Natural killer cell (primary cell): Measurements from ENCODE around the gene CUEDC1. TPM values are rescaled to one million over a fixed set of nuclear protein-coding genes. Genes with fewer than 3 reads are reported as not detected.

Source experiments
- ATAC-seq, 3 donors: fragments of 150-1000 bp in 2 of 3; fragments of 200-7000 bp in 1 of 3; cut with Tn5 transposase; 1 replicate in 1 of 3; 2 replicates in 2 of 3; pipeline ENCODE4 v1.10.0; 2021; ENCODE audit warnings: mild to moderate bottlenecking in 2 of 3, moderate library complexity in 2 of 3
- DNase-seq, 2 donors: peaks; one replicate each; pipeline versions ENCODE4 v3.0.0 to v3.0.0-alpha.2; 2013 to 2021; ENCODE audit warnings: mixed read lengths in 1 of 2
- H3K27ac ChIP-seq: one replicate; pipeline ENCODE4 v1.5.1; 2013; ENCODE audit warnings: mild to moderate bottlenecking, low read length
- H3K27me3 ChIP-seq: one replicate; pipeline ENCODE4 v1.6.1; 2013; ENCODE audit warnings: low read length; ENCODE audit not compliant: control insufficient read depth, insufficient read depth
- H3K36me3 ChIP-seq: one replicate; pipeline ENCODE4 v1.6.1; 2013; ENCODE audit warnings: low read length; ENCODE audit not compliant: control insufficient read depth, insufficient read depth
- H3K4me1 ChIP-seq: one replicate; pipeline ENCODE4 v1.6.1; 2013; ENCODE audit warnings: low read length; ENCODE audit not compliant: control insufficient read depth, insufficient read depth
- H3K4me3 ChIP-seq: one replicate; pipeline ENCODE4 v1.5.1; 2013; ENCODE audit warnings: low read length
- H3K9me3 ChIP-seq: one replicate; pipeline ENCODE4 v1.6.1; 2013; ENCODE audit warnings: low read length; ENCODE audit not compliant: control insufficient read depth, insufficient read depth
- H3K27ac Mint-ChIP-seq, 2 donors: one replicate each; pipeline ENCODE4 v1.8.0; 2022; ENCODE audit warnings: mild to moderate bottlenecking in 2 of 2, mixed read lengths in 2 of 2, moderate library complexity in 1 of 2
- H3K27me3 Mint-ChIP-seq, 2 donors: one replicate each; pipeline ENCODE4 v1.8.0; 2022; ENCODE audit warnings: low read depth in 2 of 2, mixed read lengths in 2 of 2
- H3K36me3 Mint-ChIP-seq: one replicate; pipeline ENCODE4 v1.8.0; 2022; ENCODE audit warnings: mixed read lengths
- H3K4me1 Mint-ChIP-seq, 2 donors: one replicate each; pipeline ENCODE4 v1.8.0; 2022; ENCODE audit warnings: mixed read lengths in 2 of 2
- H3K4me3 Mint-ChIP-seq: one replicate; pipeline ENCODE4 v1.8.0; 2022; ENCODE audit warnings: mild to moderate bottlenecking, moderate library complexity, mixed read lengths
- H3K9me3 Mint-ChIP-seq, 2 donors: one replicate each; pipeline ENCODE4 v1.8.0; 2022; ENCODE audit warnings: mixed read lengths in 2 of 2
- WGBS: methylation state at CpG from one replicate; pipeline ENCODE4 v1.1.7; 2013; ENCODE audit warnings: missing lambda C conversion rate; ENCODE audit not compliant: insufficient coverage; 5-methylcytosine and 5-hydroxymethylcytosine counted together
- intact Hi-C: fragments of 100-400 bp; cut with micrococcal nuclease; formaldehyde crosslinking; loops from one replicate; pipeline ENCODE4 v1.14.2; 2022
- total RNA-seq, 4 donors: library from RNA; stranded (reverse); fragments of 120-200 nt in 1 of 4; gene quantifications; one replicate each; pipeline versions ENCODE4 v1.2.3 to v1.2.4, GENCODE V29; 2013 to 2022
- TF ChIP-seq, protein P1 (sequence below): fragments of 200-600 bp; IDR thresholded peaks from one replicate; pipeline ENCODE4 v1.8.0; 2022; ENCODE audit warnings: antibody characterized with exemption

Gene CUEDC1
- total RNA-seq, 3 donors from 2014 or later (not counting 1 experiment from before 2014, with no cell fraction given) = 1.5 to 3.7 (median 2.6) TPM

DNA sequence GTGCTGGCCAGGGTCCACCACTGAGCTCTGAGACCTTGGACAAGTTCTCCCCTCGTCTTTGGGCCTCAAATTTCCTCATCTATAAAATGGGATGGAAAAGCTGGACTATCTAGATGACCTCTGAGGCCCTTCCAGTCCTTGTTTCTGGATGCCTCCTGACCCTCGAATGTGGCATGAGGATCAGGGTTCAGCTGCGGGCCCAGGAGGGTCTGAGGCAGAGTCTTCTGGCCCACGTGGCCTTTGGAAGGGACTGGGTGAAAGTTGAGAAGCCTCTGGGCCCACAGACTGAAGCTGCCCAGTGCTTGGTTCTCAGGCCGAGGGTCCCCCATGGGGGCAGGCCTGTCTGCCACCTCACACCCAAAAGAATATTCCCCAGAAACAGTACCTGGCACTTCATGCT, 88.5 kb downstream of the CUEDC1 start:
- intact Hi-C loops = no loop called here
- H3K4me1 ChIP-seq = peaks cover 16% of the 10 kb centered on the region
- no peak for ATAC-seq
- no peaks in the 10 kb centered on the region for H3K4me1 Mint-ChIP-seq
- H3K27me3 ChIP-seq = peaks cover 9% of the 10 kb centered on the region
- no peaks in the 10 kb centered on the region for H3K36me3 ChIP-seq
- no peak for DNase-seq
- peaks cover 21 to 33% of the 10 kb centered on the region in 2 donors for H3K27me3 Mint-ChIP-seq
- no peak overlapping the region for H3K27ac ChIP-seq
- no peaks in the 10 kb centered on the region for H3K9me3 ChIP-seq
- no peak overlapping the region for H3K27ac Mint-ChIP-seq
- no peaks in the 10 kb centered on the region for H3K36me3 Mint-ChIP-seq
- TF ChIP-seq, protein P1, sequence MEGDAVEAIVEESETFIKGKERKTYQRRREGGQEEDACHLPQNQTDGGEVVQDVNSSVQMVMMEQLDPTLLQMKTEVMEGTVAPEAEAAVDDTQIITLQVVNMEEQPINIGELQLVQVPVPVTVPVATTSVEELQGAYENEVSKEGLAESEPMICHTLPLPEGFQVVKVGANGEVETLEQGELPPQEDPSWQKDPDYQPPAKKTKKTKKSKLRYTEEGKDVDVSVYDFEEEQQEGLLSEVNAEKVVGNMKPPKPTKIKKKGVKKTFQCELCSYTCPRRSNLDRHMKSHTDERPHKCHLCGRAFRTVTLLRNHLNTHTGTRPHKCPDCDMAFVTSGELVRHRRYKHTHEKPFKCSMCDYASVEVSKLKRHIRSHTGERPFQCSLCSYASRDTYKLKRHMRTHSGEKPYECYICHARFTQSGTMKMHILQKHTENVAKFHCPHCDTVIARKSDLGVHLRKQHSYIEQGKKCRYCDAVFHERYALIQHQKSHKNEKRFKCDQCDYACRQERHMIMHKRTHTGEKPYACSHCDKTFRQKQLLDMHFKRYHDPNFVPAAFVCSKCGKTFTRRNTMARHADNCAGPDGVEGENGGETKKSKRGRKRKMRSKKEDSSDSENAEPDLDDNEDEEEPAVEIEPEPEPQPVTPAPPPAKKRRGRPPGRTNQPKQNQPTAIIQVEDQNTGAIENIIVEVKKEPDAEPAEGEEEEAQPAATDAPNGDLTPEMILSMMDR = no peak
- WGBS = 84% methylated on average over 5 of the region's 5 CpGs
- no peaks in the 10 kb centered on the region for H3K9me3 Mint-ChIP-seq
- H3K4me3 Mint-ChIP-seq = no peak overlapping the region
- H3K4me3 ChIP-seq = no peak overlapping the region

DNA sequence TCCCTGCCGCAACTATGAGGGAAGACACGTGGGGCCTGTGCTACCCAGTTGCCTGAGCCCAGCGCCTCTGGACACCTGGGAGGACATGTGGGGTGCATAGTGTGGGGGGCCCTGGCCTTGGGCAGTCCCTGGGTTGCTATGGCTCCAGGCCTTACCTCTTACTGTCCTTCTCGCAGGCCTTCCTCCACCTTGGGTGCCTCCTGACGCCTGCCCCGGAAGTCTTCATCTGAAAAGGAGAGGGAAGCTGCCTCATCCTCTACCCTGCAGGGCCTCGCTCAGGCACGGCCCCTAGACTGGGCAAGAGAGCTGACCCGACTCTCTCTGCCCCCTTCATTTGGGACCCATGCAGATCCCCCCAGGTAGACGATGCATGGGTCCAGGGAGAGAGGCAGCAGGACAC, 88.9 kb downstream of the CUEDC1 start:
- 90% methylated on average over 10 of the region's 10 CpGs for WGBS
- Mint-ChIP-seq H3K4me1 (no peaks in the 10 kb centered on the region), H3K4me3 (no peak overlapping the region), H3K27ac (no peak overlapping the region), H3K27me3 (peaks cover 23 to 33% of the 10 kb centered on the region in 2 donors), H3K36me3 (no peaks in the 10 kb centered on the region), H3K9me3 (no peaks in the 10 kb centered on the region)
- TF ChIP-seq, protein P1 = no peak
- H3K4me1 ChIP-seq = peaks cover 19% of the 10 kb centered on the region
- H3K9me3 ChIP-seq = no peaks in the 10 kb centered on the region
- no peak overlapping the region for H3K4me3 ChIP-seq
- H3K27me3 ChIP-seq = peaks cover 9% of the 10 kb centered on the region
- no peak for DNase-seq
- H3K36me3 ChIP-seq = no peaks in the 10 kb centered on the region
- H3K27ac ChIP-seq = no peak overlapping the region
- intact Hi-C loops = no loop called here
- no peak for ATAC-seq

DNA sequence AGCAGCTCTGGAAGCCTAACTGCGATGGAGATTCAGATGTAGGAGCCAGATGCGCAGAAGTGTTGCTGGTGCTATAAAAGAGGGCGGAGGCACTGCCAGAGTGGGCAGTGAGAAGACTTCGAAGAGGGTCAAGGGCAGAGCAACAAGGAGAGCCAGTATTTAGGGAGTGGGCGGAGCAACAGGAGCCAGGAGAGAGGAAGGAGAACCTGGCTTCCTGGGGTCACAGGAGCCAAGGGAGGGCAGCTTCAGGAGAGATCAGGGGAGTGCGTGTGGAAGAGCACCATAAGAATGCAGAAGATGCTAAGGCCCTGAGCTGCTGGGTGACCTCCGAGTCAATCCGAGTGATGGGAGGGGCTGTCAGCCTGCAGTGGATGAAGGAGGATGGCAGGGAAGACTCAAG, 90.9 kb downstream of the CUEDC1 start:
- WGBS = 93% methylated on average over 8 of the region's 8 CpGs
- peaks cover 0 to 8% of the 10 kb centered on the region in 2 donors for H3K4me1 Mint-ChIP-seq
- peaks cover 29 to 35% of the 10 kb centered on the region in 2 donors for H3K27me3 Mint-ChIP-seq
- H3K36me3 Mint-ChIP-seq = no peaks in the 10 kb centered on the region
- DNase-seq (no peak), ATAC-seq (no peak)
- intact Hi-C loops = no loop called here
- peaks cover 9% of the 10 kb centered on the region for H3K27me3 ChIP-seq
- H3K4me3 Mint-ChIP-seq = no peak overlapping the region
- no peak overlapping the region for H3K4me3 ChIP-seq
- H3K27ac ChIP-seq = no peak overlapping the region
- TF ChIP-seq, protein P1 = no peak
- H3K4me1 ChIP-seq = peaks cover 30% of the 10 kb centered on the region
- H3K36me3 ChIP-seq = no peaks in the 10 kb centered on the region
- H3K27ac Mint-ChIP-seq = no peak overlapping the region
- H3K9me3 Mint-ChIP-seq = no peaks in the 10 kb centered on the region
- H3K9me3 ChIP-seq = no peaks in the 10 kb centered on the region
